ENCODE results near the gene SNX32.

- TF ChIP-seq CTCF (IDR thresholded peaks at IDR 0.05) (no peak), POLR2AphosphoS5 (IDR thresholded peaks at IDR 0.05) (no peak)
Observed at GRCh38 chr11:65855927-65856363, 22.2 kb downstream of the SNX32 start.
